Glomerular endothelial cell (primary cell): ENCODE measurements around the gene CD209. TPM values are rescaled to one million over a fixed set of nuclear protein-coding genes. Genes with fewer than 3 reads are reported as not detected.
"Not testable (repeated sequence)": the region's sequence is repeated elsewhere in the genome, so short reads cannot be mapped to it uniquely, and the experiment has no call there.

Experiments used
- DNase-seq: peaks from one replicate; pipeline ENCODE4 v3.0.0-alpha.2; 2011; ENCODE audit warnings: low read depth, low spot score; ENCODE audit errors: extremely low read depth
- total RNA-seq: library from RNA; depleted of rRNA; stranded (reverse); fragments of >200 nt; gene quantifications from 2 replicates; pipeline ENCODE4 v1.2.3, GENCODE V29; 2015

CD209 gene
- total RNA-seq, 1 donor from 2014 or later: not detected

- DNase-seq: no peak
Measured at GRCh38 chr19:7769171-7769570, 21.8 kb upstream of the CD209 start.

GRCh38 chr19:7767487-7767886 lies 20.2 kb upstream of the CD209 start:
- no peak for DNase-seq

- no peak for DNase-seq
Measured at GRCh38 chr19:7766535-7766934, 19.2 kb upstream of the CD209 start.

- not testable (repeated sequence) for DNase-seq
Measured at GRCh38 chr19:7765043-7765442, 17.7 kb upstream of the CD209 start.

- not testable (repeated sequence) for DNase-seq
Measured at GRCh38 chr19:7764157-7764556, 16.8 kb upstream of the CD209 start.

- DNase-seq: no peak
Measured at GRCh38 chr19:7763696-7764095, 16.4 kb upstream of the CD209 start.

- no peak for DNase-seq
Measured at GRCh38 chr19:7762719-7763293, 15.5 kb upstream of the CD209 start, which contains the start of gene CLEC4M. Gene CLEC4M (plus strand): TSS chr19:7763243. CDS start chr19:7763267, 24 bp downstream.

GRCh38 chr19:7759156-7759555 lies 11.8 kb upstream of the CD209 start:
- DNase-seq: no peak

- no peak for DNase-seq
Measured at GRCh38 chr19:7757358-7757757, 10.0 kb upstream of the CD209 start.

GRCh38 chr19:7756258-7756657 lies 8.9 kb upstream of the CD209 start:
- DNase-seq: no peak

GRCh38 chr19:7751157-7751783 lies 3.9 kb upstream of the CD209 start:
- no peak for DNase-seq

- peak; percentile 37 for DNase-seq
Measured at GRCh38 chr19:7748756-7749155, 1.4 kb upstream of the CD209 start.

GRCh38 chr19:7748171-7748570 lies 837 bp upstream of the CD209 start:
- DNase-seq: no peak

- not testable (repeated sequence) for DNase-seq
Measured at GRCh38 chr19:7746306-7746705, 1.0 kb downstream of the CD209 start.

- no peak for DNase-seq
Measured at GRCh38 chr19:7744871-7745650, 2.3 kb downstream of the CD209 start.

GRCh38 chr19:7744199-7744786 lies 3.0 kb downstream of the CD209 start:
- no peak for DNase-seq

- no peak for DNase-seq
Measured at GRCh38 chr19:7743425-7743841, 3.9 kb downstream of the CD209 start.

GRCh38 chr19:7742991-7743390 lies 4.3 kb downstream of the CD209 start:
- DNase-seq: no peak

- DNase-seq: no peak
Measured at GRCh38 chr19:7742575-7742974, 4.8 kb downstream of the CD209 start.

- DNase-seq: no peak
Measured at GRCh38 chr19:7740682-7741054, 6.7 kb downstream of the CD209 start.
